GM13976 (cell line): Measurements from ENCODE around the gene COQ10B.

Source experiments
- DNase-seq: peaks from one replicate; pipeline ENCODE4 v3.0.0; 2012; ENCODE audit warnings: low spot score
- in situ Hi-C: fragments of 300-500 bp; cut with MboI; formaldehyde crosslinking; loops from one replicate; pipeline ENCODE4 v1.12.0; 2022; ENCODE audit warnings: low sequenced_read_pairs, mixed read lengths, inconsistent platforms; ENCODE audit not compliant: unreplicated experiment
- TF ChIP-seq, protein P1 (sequence below): IDR thresholded peaks from 2 replicates; pipeline ENCODE4 v1.5.1; 2012; ENCODE audit warnings: borderline replicate concordance, mild to moderate bottlenecking; ENCODE audit not compliant: insufficient read depth; ENCODE audit errors: extremely low read depth, missing control alignments, control extremely low read depth

The COQ10B gene

DNA sequence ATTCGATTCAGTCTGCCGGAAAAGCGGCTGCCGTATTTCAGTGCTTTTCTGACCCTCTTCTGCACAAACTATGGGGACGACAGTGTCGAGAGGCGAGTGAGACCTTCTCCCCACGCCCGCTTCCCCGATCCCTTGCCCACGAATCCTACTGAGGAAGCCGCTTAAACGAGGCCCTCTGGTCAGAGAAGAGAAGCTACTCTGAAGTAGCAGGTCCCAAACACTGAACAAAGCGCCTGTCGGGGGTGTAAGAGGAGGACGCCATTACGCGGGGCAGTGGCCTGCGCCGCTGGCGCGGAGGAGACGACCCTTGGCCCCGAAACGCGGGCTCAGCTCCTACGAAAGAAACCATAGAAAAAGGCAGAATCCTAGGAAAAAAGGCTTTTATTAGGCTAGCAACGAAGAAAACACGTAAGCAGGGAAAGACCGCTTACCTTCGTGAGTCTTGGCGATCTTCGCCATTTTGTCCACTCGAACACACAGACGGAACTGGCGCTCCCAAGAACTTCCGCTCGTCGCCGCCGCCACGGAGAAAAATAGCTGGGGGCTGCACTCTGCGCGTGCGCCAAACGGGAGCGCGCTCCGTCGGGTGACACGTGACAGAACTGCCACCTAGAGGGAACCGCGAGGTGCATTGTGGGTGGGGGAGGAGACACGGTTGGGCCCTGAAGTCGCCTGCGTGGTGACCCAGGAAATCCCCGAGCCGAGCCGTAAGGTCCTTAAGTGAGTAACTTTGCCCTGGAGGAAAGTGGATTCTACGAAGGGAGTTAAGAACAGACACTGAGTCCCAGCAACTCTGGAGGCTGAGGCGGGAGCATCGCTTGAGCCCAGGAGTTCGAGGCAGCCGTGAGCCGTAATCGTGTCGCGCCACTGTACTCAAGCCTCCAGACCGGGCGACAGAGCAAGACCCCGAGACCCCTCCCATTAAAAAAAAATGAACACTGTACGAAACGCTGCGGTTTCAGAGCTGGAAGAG is 18.5 kb upstream of the COQ10B start, which contains the start of gene SF3B1:
SF3B1 (minus strand) TSS at position 488 of the 973 bp plus-strand sequence; CDS start at position 459, 29 bp downstream.
- in situ Hi-C loops, result no loop called here
- peak; percentile 96 for DNase-seq
- TF ChIP-seq, protein P1, sequence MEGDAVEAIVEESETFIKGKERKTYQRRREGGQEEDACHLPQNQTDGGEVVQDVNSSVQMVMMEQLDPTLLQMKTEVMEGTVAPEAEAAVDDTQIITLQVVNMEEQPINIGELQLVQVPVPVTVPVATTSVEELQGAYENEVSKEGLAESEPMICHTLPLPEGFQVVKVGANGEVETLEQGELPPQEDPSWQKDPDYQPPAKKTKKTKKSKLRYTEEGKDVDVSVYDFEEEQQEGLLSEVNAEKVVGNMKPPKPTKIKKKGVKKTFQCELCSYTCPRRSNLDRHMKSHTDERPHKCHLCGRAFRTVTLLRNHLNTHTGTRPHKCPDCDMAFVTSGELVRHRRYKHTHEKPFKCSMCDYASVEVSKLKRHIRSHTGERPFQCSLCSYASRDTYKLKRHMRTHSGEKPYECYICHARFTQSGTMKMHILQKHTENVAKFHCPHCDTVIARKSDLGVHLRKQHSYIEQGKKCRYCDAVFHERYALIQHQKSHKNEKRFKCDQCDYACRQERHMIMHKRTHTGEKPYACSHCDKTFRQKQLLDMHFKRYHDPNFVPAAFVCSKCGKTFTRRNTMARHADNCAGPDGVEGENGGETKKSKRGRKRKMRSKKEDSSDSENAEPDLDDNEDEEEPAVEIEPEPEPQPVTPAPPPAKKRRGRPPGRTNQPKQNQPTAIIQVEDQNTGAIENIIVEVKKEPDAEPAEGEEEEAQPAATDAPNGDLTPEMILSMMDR, result no peak

DNA sequence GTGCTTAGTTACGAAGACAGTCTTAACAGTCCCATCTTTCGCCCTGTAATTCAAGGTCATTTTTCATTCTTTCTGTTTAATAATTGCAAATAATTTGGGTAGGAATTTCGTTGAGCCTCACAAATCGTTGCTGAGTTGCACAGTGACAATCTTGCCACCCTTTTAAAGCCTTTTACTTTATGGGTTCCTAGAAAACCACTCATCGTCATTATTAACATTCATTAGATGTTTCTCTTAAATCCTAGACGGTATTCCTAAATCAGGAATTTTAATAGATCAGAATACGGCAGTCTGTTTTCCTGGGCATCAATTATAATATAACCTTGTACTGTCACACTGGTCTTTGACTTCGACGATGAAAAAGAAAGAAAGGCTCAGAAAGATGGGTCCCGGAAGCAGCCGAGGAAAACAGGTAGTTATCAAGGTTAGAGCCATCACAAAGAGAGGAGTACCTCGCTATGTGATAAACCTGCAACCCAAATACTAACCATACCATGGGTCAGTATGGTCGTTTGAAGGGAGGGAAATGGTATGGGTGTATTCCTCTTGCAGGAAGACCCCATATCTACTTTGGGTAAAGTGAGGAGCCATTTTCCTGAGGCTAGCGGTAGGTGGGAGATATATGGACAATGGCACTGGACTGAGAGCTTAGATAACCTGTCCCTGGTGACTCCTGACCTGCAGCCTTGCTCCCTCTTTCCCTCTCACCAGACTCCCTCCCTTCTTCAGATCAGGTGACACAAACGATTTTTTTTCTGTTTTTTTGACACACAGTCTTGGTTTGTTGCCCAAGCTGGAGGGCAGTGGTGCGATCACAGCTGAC is 17.5 kb upstream of the COQ10B start:
- TF ChIP-seq, protein P1, result no peak
- in situ Hi-C loops, result no loop called here
- DNase-seq, result no peak

DNA sequence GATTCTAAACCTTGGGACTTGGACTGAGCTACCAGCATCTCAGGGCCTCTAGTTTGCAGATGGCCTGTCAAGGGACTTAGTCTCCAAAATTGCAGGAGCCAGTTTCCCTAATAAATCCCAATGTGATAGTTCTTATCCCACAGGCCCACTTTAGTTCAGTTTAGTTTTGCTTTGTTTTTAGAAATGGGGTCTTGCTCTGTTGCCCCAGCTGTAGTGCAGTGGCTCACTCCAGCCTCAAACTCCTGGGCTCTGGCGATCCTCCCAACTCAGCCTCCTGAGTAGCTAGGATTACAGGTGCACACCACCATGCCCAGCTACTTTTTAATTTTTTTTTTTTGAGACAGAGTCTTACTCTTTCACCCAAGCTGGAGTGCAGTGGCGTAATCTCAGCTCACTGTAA is 16.0 kb upstream of the COQ10B start:
- no peak for DNase-seq
- in situ Hi-C loops, result no loop called here
- TF ChIP-seq, protein P1, result no peak

DNA sequence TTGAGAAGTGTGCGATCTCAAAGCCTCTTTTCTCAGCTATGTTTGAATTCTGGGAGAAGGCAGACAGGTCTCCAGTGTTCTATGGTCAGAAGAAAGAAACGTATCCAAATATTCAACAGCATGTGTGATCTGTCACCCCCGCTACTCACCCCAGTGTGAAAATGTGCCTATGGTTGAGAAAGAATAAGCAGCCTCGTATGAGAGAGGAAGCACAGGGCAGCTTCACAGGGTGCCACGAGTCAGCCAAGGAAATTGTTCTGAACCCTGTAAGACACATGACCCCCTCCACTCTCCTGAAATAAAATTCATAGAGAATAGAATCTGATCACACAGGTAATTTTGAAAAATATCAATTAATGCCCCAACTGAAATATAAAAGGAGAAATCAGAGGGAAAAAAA is 10.5 kb upstream of the COQ10B start:
- DNase-seq, result no peak
- in situ Hi-C loops, result no loop called here
- TF ChIP-seq, protein P1, result no peak

DNA sequence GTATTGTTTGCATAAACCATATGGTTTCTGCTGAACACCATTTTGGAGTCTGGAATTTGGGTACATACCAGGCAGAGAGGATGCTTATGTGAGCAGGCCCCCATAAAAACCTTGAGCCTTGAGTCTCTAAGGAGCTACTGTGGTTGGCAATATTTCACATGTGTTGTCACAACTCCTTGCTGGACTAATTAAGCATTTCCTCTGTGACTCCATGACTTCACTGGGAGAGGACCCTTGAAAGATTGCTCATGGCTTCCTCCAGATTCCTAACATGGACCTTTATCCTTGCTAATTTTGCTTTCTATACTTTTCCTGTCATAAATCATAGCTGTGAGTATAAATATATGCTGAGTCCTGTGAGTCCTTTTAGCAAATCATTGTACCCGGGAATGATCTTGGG is 7.6 kb upstream of the COQ10B start:
- in situ Hi-C loops, result no loop called here
- TF ChIP-seq, protein P1, result no peak
- no peak for DNase-seq

DNA sequence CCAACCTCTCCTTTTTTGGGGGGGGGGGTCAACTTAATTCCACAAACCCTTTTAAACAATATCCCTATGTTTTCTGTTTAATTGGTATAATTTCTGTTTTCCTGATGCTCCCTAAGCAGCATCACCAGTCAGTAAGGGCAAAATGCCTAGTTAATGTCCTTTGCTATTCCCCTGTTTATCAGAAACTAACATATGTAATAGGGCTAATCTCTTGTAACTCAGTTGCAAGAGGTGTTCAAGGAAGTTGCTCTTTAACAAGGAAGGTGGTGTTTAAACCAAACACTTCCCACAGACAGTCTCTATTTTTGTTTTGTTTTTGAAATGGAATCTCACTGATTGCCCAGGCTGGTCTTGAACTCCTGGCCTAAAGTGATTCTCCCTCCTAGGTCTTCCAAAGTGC is 6.5 kb upstream of the COQ10B start:
- in situ Hi-C loops, result no loop called here
- TF ChIP-seq, protein P1, result no peak
- DNase-seq, result no peak
